ENCODE results near the gene NUMB.

DNA sequence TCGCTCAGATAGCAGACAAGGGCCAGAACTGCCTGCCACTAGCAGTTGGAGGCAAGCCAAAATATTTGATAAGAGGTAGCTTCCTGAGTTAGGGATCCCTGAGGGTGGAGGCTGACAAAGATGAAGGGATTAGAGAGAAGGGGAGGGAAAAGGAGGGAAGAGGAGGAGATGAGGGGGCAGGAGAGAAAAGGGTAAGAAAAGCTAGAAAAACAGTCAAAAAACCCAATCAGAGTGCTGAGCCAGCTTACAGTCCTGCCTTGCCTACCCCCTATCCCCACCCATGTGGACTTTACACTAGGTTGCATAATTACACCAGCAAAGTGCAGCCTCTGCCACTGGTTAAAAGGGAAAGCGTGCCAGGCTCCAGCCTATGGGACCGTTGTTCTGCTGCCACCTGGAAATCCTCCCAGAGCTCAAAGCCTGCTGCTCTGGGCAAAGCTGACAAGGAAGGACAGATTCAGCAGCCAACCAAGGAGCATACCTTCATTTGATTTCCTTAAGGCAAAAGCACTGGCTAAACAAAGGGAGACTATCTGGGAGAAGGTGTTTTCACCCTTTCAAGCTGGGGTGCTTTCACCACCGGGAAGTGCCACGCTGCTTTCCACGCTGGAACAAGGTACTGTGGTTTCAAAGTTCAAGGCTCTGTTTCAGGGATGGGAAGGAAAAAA lies 3.8 kb upstream of the NUMB start:
- TF ChIP-seq POLR2A (IDR thresholded peaks at IDR 0.05; ENCODE audit: low read depth, low read length), result no peak
- TF ChIP-seq POLR2AphosphoS5 (IDR thresholded peaks at IDR 0.05; ENCODE audit: low read depth, low read length), result no peak
